SU-DHL-6 (cell line): ENCODE data around the gene ZNF800.

ENCODE experiments used
- H2AFZ ChIP-seq: fragments of 200-600 bp; sonication (generic); 2 replicates; pipeline ENCODE4 v1.6.1; 2014; ENCODE audit warnings: low read depth, mild to moderate bottlenecking, moderate library complexity, mixed read lengths, antibody characterized with exemption, low read length; ENCODE audit not compliant: severe bottlenecking
- H3F3A ChIP-seq: fragments of 200-600 bp; shearing (Covaris generic); 2 replicates; pipeline ENCODE4 v1.6.0; 2016; ENCODE audit warnings: antibody characterized with exemption, mild to moderate bottlenecking; ENCODE audit not compliant: insufficient read depth
- H3K27ac ChIP-seq: fragments of 200-600 bp; sonication (generic); 2 replicates; pipeline ENCODE4 v1.5.1; 2016; ENCODE audit warnings: low read depth, mild to moderate bottlenecking, low read length, moderate library complexity, mixed read lengths
- H3K27me3 ChIP-seq: fragments of 200-600 bp; sonication (generic), shearing (Covaris generic); 2 replicates; pipeline ENCODE4 v1.6.0; 2014; ENCODE audit warnings: mild to moderate bottlenecking, low read length
- H3K36me3 ChIP-seq: fragments of 200-600 bp; sonication (generic); 2 replicates; pipeline ENCODE4 v1.6.1; 2014; ENCODE audit warnings: mild to moderate bottlenecking, low read length, mixed read lengths
- H3K4me2 ChIP-seq: fragments of 300-600, 200-600 bp; shearing (Covaris generic), sonication (generic); 2 replicates; pipeline ENCODE4 v1.6.0; 2014; ENCODE audit warnings: low read length, low read depth, mild to moderate bottlenecking; ENCODE audit not compliant: poor library complexity, severe bottlenecking
- H3K4me3 ChIP-seq: fragments of 200-600 bp; sonication (generic); 2 replicates; pipeline ENCODE4 v1.5.1; 2014; ENCODE audit warnings: antibody characterized with exemption, low read length, mild to moderate bottlenecking, mixed read lengths; ENCODE audit not compliant: insufficient read depth, poor library complexity, severe bottlenecking
- H3K79me2 ChIP-seq: fragments of 200-600 bp; sonication (generic); 2 replicates; pipeline ENCODE4 v1.6.1; 2014; ENCODE audit warnings: mild to moderate bottlenecking, low read length, moderate library complexity; ENCODE audit not compliant: insufficient read depth
- H3K9ac ChIP-seq: fragments of 200-600 bp; sonication (generic); 2 replicates; pipeline ENCODE4 v1.7.0; 2014; ENCODE audit warnings: mild to moderate bottlenecking, low read length
- H3K9me2 ChIP-seq: fragments of 200-600 bp; sonication (generic); replicated peaks from 2 replicates; pipeline ENCODE4 v1.6.1; 2014; ENCODE audit warnings: low read length; ENCODE audit not compliant: insufficient read depth
- H3K9me3 ChIP-seq: fragments of 200-600 bp; sonication (generic); 2 replicates; pipeline ENCODE4 v1.6.1; 2014; ENCODE audit warnings: low read length, mixed read lengths; ENCODE audit not compliant: insufficient read depth
- H4K20me1 ChIP-seq: fragments of 200-600 bp; sonication (generic); 2 replicates; pipeline ENCODE4 v1.6.1; 2014; ENCODE audit warnings: low read depth, mild to moderate bottlenecking, antibody characterized with exemption, low read length, moderate library complexity, mixed read lengths
- EZH2phosphoT487 ChIP-seq: fragments of 200-600 bp; sonication (generic), shearing (Covaris generic); conservative IDR thresholded peaks from 2 replicates; pipeline ENCODE4 v1.6.1; 2018; ENCODE audit warnings: mild to moderate bottlenecking, antibody characterized with exemption, low read length, moderate library complexity, mixed read lengths
- TF ChIP-seq, protein P1 (sequence below): fragments of 200-600 bp; sonication (generic); IDR thresholded peaks from one replicate; pipeline ENCODE4 v1.5.1; 2017; ENCODE audit warnings: antibody characterized with exemption, mild to moderate bottlenecking, low read length, moderate library complexity; ENCODE audit not compliant: insufficient read depth, poor library complexity, severe bottlenecking

Gene ZNF800

DNA sequence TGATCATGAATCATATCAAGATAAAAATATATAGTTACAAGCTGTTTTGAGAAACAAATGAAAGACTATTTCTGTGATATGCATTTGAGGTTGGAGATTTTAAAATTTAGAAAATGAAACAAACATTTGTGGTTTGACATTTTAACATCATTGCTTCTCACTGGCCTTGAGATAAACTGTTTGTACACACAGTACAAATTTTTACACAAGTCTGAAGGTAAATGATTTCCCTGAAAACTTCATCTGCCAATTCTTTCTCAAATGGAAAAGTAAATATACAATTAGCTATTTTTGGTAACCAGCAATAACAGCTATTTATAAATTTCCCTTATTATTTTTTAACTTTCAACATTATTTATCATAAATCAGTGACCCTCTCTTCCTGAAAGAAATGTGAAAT is 38.6 kb downstream of the ZNF800 start:
- H3K27ac ChIP-seq = no peak overlapping the region
- peaks cover 16% of the 10 kb centered on the region; the same call in 1 of the 2 replicates for H3K36me3 ChIP-seq
- no peak overlapping the region for H3K4me2 ChIP-seq
- no peaks in the 10 kb centered on the region for H3K9me2 ChIP-seq
- no peak overlapping the region for H3K9ac ChIP-seq
- H2AFZ ChIP-seq = no peak overlapping the region
- no peaks in the 10 kb centered on the region for H3K27me3 ChIP-seq
- H3K4me3 ChIP-seq = no peak overlapping the region
- H3F3A ChIP-seq = peaks cover 30% of the 10 kb centered on the region
- no peaks in the 10 kb centered on the region for H3K79me2 ChIP-seq
- H3K9me3 ChIP-seq = no peaks in the 10 kb centered on the region
- TF ChIP-seq, protein P1, sequence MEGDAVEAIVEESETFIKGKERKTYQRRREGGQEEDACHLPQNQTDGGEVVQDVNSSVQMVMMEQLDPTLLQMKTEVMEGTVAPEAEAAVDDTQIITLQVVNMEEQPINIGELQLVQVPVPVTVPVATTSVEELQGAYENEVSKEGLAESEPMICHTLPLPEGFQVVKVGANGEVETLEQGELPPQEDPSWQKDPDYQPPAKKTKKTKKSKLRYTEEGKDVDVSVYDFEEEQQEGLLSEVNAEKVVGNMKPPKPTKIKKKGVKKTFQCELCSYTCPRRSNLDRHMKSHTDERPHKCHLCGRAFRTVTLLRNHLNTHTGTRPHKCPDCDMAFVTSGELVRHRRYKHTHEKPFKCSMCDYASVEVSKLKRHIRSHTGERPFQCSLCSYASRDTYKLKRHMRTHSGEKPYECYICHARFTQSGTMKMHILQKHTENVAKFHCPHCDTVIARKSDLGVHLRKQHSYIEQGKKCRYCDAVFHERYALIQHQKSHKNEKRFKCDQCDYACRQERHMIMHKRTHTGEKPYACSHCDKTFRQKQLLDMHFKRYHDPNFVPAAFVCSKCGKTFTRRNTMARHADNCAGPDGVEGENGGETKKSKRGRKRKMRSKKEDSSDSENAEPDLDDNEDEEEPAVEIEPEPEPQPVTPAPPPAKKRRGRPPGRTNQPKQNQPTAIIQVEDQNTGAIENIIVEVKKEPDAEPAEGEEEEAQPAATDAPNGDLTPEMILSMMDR = no peak
- TF ChIP-seq EZH2phosphoT487 = no peak
- 0 out of 2 replicates have a peak, but pooled peaks cover 14% of the 10 kb centered on the region for H4K20me1 ChIP-seq

DNA sequence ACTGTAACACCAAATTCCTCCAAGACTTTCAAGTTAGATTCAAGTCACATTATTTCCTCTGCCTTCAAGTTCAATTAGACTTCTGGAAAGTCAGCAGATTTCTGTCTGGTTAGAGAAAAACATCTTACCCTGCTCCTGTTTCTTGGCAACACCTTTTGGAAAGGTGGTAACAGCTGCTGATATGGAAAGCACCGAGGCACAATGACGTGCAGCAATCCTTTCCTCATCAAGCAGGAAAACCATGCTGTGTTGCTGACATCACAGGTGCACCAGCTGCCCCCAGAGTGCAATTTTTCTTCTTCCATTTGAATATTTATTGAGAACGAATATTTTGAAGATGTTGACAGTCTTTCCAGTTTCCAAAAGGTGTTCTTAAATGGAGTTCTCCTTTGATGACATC is 41.9 kb downstream of the ZNF800 start:
- H3K4me3 ChIP-seq = no peak overlapping the region
- no peaks in the 10 kb centered on the region for H3K27me3 ChIP-seq
- no peak overlapping the region for H3K9ac ChIP-seq
- H4K20me1 ChIP-seq = 0 out of 2 replicates have a peak, but pooled peaks cover 4% of the 10 kb centered on the region
- H2AFZ ChIP-seq = no peak overlapping the region
- no peaks in the 10 kb centered on the region for H3K79me2 ChIP-seq
- no peak overlapping the region for H3K4me2 ChIP-seq
- no peak for TF ChIP-seq EZH2phosphoT487
- TF ChIP-seq, protein P1 = no peak
- no peaks in the 10 kb centered on the region for H3K36me3 ChIP-seq
- no peaks in the 10 kb centered on the region for H3K9me2 ChIP-seq
- peaks cover 34% of the 10 kb centered on the region for H3F3A ChIP-seq
- no peak overlapping the region for H3K27ac ChIP-seq
- no peaks in the 10 kb centered on the region for H3K9me3 ChIP-seq

DNA sequence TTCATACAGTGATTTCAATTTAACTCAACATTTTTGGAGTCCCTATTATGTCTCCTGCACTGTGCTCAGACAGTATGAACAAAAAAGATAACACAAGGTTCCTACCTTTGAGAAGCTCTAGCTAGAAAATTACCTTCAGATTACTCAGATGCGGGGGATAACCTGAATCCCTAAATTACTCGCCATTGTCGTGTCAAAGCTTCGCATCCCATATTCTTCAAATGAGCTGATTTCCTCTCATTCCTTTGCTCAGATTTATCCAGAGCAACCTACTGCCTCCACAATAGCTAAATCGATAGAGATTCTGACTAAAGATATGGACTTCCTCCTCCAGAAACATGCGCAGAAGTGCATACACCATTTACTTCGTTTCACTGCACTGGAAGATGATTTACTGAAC is 42.6 kb downstream of the ZNF800 start:
- TF ChIP-seq, protein P1 = no peak
- no peak for TF ChIP-seq EZH2phosphoT487
- no peaks in the 10 kb centered on the region for H3K36me3 ChIP-seq

More for the DNA sequence above, 42.6 kb downstream of the ZNF800 start:
- H3K27me3 ChIP-seq = no peaks in the 10 kb centered on the region
- H4K20me1 ChIP-seq = 0 out of 2 replicates have a peak, but pooled peaks cover 4% of the 10 kb centered on the region
- no peaks in the 10 kb centered on the region for H3K9me2 ChIP-seq
- no peaks in the 10 kb centered on the region for H3K9me3 ChIP-seq
- no peak overlapping the region for H2AFZ ChIP-seq
- H3K27ac ChIP-seq = no peak overlapping the region
- no peak overlapping the region for H3K9ac ChIP-seq
- peaks cover 34% of the 10 kb centered on the region for H3F3A ChIP-seq
- no peak overlapping the region for H3K4me2 ChIP-seq
- H3K4me3 ChIP-seq = no peak overlapping the region
- no peaks in the 10 kb centered on the region for H3K79me2 ChIP-seq
